Islet of Langerhans (tissue), 1 donor: ENCODE results near the gene MIER2.

ENCODE experiments used
- FAIRE-seq: peaks from one replicate; lab custom pipeline; 2011; peaks lifted over from hg19 to GRCh38; lab: Jason Lieb, UNC

MIER2 gene

GRCh38 chr19:307793-308420 lies 36.7 kb downstream of the MIER2 start:
- no peak for FAIRE-seq

GRCh38 chr19:307111-307531 lies 37.5 kb downstream of the MIER2 start:
- FAIRE-seq = no peak

GRCh38 chr19:306151-306900 lies 38.3 kb downstream of the MIER2 start:
- FAIRE-seq = no peak

- no peak for FAIRE-seq
Measured at GRCh38 chr19:305240-306150, 39.1 kb downstream of the MIER2 start.

- no peak for FAIRE-seq
Measured at GRCh38 chr19:296476-297225, 47.9 kb downstream of the MIER2 start.

GRCh38 chr19:295687-296370 lies 48.8 kb downstream of the MIER2 start:
- FAIRE-seq = no peak

GRCh38 chr19:294946-295686 lies 49.5 kb downstream of the MIER2 start:
- no peak for FAIRE-seq

- no peak for FAIRE-seq
Measured at GRCh38 chr19:294341-294945, 50.2 kb downstream of the MIER2 start.

- FAIRE-seq = no peak
Measured at GRCh38 chr19:293436-294110, 51.0 kb downstream of the MIER2 start.

- FAIRE-seq = no peak
Measured at GRCh38 chr19:292951-293350, 51.6 kb downstream of the MIER2 start.

GRCh38 chr19:292281-292884 lies 52.2 kb downstream of the MIER2 start:
- no peak for FAIRE-seq

- no peak for FAIRE-seq
Measured at GRCh38 chr19:291561-292280, 52.9 kb downstream of the MIER2 start.

GRCh38 chr19:291006-291521 lies 53.5 kb downstream of the MIER2 start, which contains the start of gene PLPP2:
Gene PLPP2 (minus strand): TSS chr19:291403. CDS start chr19:291336, 67 bp downstream.
- FAIRE-seq = no peak

- FAIRE-seq = no peak
Measured at GRCh38 chr19:290372-291005, 54.1 kb downstream of the MIER2 start.

GRCh38 chr19:289651-290371 lies 54.8 kb downstream of the MIER2 start:
- FAIRE-seq = no peak

GRCh38 chr19:288911-289310 lies 55.7 kb downstream of the MIER2 start:
- no peak for FAIRE-seq

GRCh38 chr19:287381-287871 lies 57.2 kb downstream of the MIER2 start:
- no peak for FAIRE-seq
